ENCODE results near the gene SMAGP.
"Not testable (repeated sequence)": the region's sequence is repeated elsewhere in the genome, so short reads cannot be mapped to it uniquely, and the experiment has no call there.

Gene SMAGP

DNA sequence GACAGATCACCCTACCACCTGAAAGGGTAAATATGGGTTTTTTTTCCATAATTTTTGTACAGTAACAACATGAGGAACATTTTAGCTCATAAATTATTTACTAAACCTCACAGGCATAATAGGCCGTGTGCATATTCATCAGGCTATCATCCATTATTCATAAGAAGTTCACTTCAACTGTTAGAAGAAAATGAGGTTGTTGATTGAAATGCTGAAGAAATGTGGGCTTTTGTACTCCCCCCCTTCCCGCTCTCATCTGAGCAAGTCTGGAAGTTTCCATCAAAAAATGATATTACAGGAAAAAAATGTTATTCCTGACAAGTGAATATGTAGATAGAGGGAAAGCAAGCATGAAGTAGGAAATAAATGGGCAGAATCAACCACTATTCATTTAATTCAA lies 44.4 kb downstream of the SMAGP start:
- DNase-seq (ENCODE audit: low read depth in 2 of 3, low spot score in 1 of 3), result no peak

- DNase-seq (ENCODE audit: low read depth in 2 of 3, low spot score in 1 of 3), result no peak
These were observed 45.0 kb downstream of the SMAGP start for GRCh38 chr12:51225234-51225633.

DNA sequence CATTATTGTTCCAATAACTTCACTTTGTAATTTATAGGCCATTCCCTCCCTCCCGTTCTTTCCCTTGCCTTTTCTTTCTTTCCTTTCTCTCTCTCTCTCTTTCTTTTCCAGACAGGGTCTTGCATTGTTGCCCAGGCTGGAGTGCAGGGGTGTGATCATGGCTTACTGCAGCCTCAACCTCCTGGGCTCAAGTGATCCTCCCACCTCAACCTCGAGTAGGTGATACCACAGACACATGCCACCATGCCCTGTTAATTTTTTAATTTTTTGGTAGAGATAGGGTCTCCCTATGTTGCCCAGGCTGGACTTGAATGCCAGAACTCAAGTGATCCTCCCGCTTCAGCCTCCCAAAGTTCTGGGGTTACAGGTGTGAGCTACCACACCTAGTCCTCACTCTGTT lies 45.6 kb downstream of the SMAGP start:
- DNase-seq (ENCODE audit: low read depth in 2 of 3, low spot score in 1 of 3), result no peak

GRCh38 chr12:51222461-51222860 lies 47.8 kb downstream of the SMAGP start:
- DNase-seq (ENCODE audit: low read depth in 2 of 3, low spot score in 1 of 3), result no peak

GRCh38 chr12:51219857-51220256 lies 50.4 kb downstream of the SMAGP start:
- not testable (repeated sequence) for DNase-seq (ENCODE audit: low read depth in 2 of 3, low spot score in 1 of 3)

- DNase-seq (ENCODE audit: low read depth in 2 of 3, low spot score in 1 of 3), result no peak
These were observed 50.9 kb downstream of the SMAGP start for GRCh38 chr12:51219322-51219721.

GRCh38 chr12:51218607-51219161 lies 51.5 kb downstream of the SMAGP start:
- no peak for DNase-seq (ENCODE audit: low read depth in 2 of 3, low spot score in 1 of 3)

DNA sequence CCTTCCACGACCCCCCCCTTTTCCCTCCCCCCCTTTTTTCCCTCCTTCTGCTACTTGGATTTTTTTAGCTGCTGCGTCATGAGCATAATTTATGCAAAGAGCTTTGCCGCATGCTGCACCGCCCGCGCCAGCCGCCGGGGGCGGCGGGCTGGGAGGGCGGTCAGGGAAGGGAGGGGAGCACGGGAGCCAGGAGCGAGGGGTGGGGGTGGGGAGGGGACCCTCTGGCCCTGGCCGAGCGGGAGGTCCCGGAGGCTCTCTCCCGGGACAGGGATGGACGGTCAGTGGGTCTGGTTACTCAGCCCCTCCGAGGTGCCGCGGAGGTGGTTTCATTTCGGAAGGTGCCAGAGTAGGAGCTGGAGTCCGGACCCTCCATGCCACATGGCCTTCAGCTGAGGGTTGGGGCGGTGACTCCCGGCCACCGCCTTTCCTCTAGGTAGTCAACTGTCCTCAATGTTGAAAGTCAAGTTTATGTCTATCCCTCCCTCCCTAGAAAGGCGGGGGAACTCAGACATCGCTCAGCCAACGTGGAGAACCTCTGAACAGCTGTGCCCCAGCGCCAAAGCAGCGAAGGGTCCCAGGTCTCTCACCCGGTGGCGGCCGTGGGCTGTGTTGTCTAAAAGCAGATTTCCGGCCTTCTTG lies 52.1 kb downstream of the SMAGP start, which contains the start of gene POU6F1:
Gene POU6F1, minus strand, starts transcription at position 95 of the 639 bp plus-strand sequence. CDS start 11,226 bp downstream, outside the sequence.
- peak; percentile 39 to 59 (median 48) for DNase-seq (ENCODE audit: low read depth in 2 of 3, low spot score in 1 of 3)

DNA sequence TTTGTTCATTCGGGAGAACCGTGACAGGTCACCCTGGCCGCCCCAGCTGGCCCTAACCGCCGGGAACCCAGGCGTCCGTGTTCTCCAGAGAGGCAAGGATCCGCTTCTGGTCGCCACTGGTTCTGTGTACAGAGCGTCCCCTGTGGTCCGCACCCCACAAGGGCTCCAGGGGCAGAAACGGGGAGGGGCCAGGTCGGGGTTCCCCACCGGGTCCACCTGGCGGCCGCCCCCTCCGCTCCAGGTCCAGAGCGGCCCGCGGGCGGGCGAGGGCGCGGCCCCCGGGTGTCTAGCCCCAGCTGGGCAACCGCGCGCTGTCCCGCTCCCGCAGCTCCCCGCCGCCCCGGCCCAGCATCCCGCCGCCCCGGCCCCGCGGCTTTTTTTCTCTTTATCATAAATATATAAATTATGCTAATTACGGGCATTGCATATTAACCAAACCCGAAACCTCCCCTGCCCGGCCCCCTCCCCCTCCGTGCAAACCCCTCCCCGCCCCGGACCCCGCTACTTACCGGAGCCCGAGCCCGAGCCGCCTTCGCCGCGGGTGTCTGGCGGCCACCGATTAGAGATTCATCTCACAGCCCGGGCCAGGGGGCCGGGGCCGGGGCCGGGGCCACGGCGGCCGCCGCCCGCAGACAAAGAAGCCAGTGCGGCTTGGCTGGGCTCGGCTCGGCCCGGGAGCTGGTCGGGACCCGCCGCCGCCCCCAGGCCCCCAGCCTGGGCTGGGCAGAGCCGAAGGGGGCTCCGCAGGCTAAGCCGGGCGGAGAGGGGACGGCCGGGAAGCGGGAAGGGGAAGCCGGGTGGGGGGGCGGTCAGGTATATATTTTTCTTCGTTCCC lies 52.9 kb downstream of the SMAGP start:
- DNase-seq (ENCODE audit: low read depth in 2 of 3, low spot score in 1 of 3), result peak in 2 of 3 donors; percentile 29 to 32

GRCh38 chr12:51216642-51217041 lies 53.6 kb downstream of the SMAGP start:
- DNase-seq (ENCODE audit: low read depth in 2 of 3, low spot score in 1 of 3), result no peak

GRCh38 chr12:51214895-51215294 lies 55.3 kb downstream of the SMAGP start:
- DNase-seq (ENCODE audit: low read depth in 2 of 3, low spot score in 1 of 3), result no peak

GRCh38 chr12:51210690-51211395 lies 59.4 kb downstream of the SMAGP start:
- DNase-seq (ENCODE audit: low read depth in 2 of 3, low spot score in 1 of 3), result no peak

DNA sequence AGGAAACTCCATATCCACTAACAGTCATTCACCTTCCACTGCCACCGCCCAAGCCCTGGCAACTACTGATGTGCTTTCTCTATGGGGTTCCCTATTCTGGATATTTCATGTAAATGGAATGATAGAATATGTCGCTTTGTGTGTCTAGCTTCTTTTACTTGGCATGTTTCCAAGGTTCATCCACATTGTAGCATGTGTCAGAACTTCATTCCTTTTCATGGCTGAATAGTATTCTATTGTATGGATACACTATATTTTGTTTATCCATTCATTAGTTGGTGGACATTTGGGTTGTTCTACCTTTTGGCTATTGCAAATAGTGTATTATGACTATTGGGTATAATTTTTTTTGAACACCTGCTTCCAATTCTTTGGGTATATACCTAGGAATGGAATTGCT lies 61.0 kb downstream of the SMAGP start:
- DNase-seq (ENCODE audit: low read depth in 2 of 3, low spot score in 1 of 3), result no peak

DNA sequence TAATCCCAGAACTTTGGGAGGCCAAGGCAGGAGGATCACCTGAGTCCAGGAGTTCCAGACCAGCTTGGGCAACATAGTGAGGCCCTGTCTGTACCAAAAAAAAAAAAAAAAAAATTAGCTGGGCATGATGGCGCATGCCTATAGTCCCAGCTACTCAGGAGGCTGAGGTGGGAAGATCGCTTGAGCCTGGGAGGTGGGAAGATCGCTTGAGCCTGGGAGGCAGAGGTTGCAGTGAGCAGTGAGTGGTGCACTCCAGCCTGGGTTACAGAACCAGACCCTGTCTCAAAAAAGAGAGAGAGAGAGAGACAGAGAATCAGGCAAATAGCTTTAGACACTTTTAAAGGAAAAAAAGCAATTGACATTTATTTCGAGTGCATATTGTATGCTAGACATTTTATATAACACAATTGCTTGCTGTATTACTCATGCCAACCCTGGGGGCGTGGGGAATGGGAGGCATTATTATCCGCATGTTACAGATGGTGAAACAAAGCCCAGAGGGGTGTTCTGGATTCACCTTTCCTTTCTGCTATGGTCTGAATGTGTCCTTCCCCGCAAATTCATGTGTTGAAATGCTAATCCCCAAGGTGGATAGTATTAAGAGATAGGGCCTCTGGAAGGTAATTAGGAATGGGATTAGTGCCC lies 62.1 kb downstream of the SMAGP start:
- no peak for DNase-seq (ENCODE audit: low read depth in 2 of 3, low spot score in 1 of 3)

DNA sequence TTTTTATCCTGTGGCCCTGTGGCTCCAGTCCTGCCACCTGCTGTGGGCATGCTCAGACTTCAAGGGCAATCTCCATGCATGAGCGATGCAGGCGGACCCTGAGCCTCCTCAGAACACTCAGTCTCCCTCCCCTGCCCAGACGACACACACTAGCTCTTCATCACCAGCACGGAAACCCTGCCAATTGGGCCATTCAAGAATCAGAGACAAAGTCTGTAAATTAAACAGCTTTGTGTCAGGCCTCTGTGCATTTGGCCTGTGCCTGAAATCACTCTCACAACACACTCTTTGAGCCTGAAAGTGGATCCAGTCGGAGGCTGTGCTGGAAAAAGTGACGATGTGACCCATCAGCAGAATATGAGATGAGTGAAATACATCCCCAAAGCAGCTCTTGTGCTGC lies 64.9 kb downstream of the SMAGP start:
- no peak for DNase-seq (ENCODE audit: low read depth in 2 of 3, low spot score in 1 of 3)

GRCh38 chr12:51202718-51203117 lies 67.5 kb downstream of the SMAGP start:
- no peak for DNase-seq (ENCODE audit: low read depth in 2 of 3, low spot score in 1 of 3)

DNA sequence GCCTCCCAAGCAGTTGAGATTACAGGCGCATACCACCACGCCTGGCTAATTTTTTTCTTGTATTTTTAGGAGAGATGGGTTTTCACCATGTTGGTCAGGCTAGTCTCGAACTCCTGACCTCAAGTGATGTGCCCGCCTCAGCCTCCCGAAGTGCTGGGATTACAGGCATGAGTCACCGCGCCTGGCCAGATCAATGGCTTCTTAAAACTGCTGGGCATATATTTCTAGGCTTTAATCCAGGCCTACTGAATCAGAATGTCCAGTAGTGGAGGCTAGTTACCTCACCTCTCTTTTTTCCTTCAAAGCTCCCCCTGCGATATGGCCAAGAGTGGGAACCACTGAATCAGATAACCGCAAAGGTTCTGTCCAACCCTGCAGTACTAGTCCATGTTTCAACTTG lies 69.4 kb downstream of the SMAGP start:
- DNase-seq (ENCODE audit: low read depth in 2 of 3, low spot score in 1 of 3), result no peak

GRCh38 chr12:51200156-51200555 lies 70.1 kb downstream of the SMAGP start:
- DNase-seq (ENCODE audit: low read depth in 2 of 3, low spot score in 1 of 3), result no peak

DNA sequence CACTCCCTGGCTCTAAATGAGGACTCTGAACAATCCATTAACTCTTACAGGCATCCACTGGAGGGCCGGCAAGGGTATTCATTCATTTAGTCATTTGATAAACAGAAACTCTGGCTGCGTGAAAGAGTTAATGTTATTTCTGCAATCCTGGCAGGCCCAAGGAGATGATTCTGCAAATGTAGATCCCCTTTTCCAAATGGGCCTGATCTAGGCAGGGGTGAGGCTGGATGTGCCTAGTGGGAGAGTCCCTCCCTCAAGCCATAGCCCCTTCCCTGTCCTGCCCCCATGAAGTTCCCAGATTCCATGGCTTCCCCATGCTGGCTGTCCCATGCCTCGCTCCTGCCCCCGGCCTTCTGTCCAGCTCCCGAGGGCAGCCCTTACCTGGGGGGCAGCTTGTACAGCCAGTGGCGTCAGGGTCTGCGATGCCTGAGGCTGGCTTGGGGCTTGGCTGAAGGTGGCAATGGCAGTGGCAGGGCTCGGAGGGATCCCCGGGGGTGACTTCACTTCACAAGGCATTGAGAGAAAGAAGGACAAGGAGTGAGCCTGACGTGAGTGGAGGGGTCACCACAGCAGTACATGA lies 70.8 kb downstream of the SMAGP start:
- no peak for DNase-seq (ENCODE audit: low read depth in 2 of 3, low spot score in 1 of 3)

GRCh38 chr12:51198568-51199365 lies 71.4 kb downstream of the SMAGP start:
- no peak for DNase-seq (ENCODE audit: low read depth in 2 of 3, low spot score in 1 of 3)
